ENCODE data around the gene ABCD2. TPM values are rescaled to one million over a fixed set of nuclear protein-coding genes. Genes with fewer than 3 reads are reported as not detected.
"Not testable (repeated sequence)": the region's sequence is repeated elsewhere in the genome, so short reads cannot be mapped to it uniquely, and the experiment has no call there.

The ABCD2 gene
- total RNA-seq, 1 donor from 2014 or later, result 0.34 TPM

DNA sequence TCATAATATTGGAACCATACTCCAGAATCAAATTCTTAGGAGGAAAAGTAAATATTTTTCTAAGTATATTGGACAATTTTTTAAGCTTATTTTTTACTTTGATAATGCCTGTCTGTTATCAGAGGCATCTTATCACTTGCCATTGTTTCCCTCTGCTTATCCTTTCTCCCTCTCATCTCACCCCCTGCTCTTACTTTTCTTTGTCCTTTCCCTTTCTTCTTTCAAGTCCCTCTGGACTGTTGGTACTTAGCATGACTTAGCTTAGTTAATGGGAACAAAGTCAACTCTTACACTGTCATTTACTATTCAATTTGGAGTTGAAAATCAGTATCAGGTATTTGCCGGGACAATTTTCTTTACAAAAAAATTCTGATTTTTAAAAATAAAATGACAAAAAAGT is 45.2 kb downstream of the ABCD2 start:
- DNase-seq (ENCODE audit: low spot score in 2 of 2, unreplicated experiment in 2 of 2), result no peak
- H3K4me3 Mint-ChIP-seq, result no peak overlapping the region
- H3K9me3 Mint-ChIP-seq, result peaks cover 8% of the 10 kb centered on the region
- no peaks in the 10 kb centered on the region for H3K36me3 Mint-ChIP-seq
- H3K4me1 Mint-ChIP-seq, result no peaks in the 10 kb centered on the region
- no peak overlapping the region for H3K27ac Mint-ChIP-seq
- TF ChIP-seq, protein P1, sequence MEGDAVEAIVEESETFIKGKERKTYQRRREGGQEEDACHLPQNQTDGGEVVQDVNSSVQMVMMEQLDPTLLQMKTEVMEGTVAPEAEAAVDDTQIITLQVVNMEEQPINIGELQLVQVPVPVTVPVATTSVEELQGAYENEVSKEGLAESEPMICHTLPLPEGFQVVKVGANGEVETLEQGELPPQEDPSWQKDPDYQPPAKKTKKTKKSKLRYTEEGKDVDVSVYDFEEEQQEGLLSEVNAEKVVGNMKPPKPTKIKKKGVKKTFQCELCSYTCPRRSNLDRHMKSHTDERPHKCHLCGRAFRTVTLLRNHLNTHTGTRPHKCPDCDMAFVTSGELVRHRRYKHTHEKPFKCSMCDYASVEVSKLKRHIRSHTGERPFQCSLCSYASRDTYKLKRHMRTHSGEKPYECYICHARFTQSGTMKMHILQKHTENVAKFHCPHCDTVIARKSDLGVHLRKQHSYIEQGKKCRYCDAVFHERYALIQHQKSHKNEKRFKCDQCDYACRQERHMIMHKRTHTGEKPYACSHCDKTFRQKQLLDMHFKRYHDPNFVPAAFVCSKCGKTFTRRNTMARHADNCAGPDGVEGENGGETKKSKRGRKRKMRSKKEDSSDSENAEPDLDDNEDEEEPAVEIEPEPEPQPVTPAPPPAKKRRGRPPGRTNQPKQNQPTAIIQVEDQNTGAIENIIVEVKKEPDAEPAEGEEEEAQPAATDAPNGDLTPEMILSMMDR (IDR thresholded peaks at IDR 0.05; ENCODE audit: unreplicated experiment), result no peak
- no peaks in the 10 kb centered on the region for H3K27me3 Mint-ChIP-seq (ENCODE audit: low read depth)

DNA sequence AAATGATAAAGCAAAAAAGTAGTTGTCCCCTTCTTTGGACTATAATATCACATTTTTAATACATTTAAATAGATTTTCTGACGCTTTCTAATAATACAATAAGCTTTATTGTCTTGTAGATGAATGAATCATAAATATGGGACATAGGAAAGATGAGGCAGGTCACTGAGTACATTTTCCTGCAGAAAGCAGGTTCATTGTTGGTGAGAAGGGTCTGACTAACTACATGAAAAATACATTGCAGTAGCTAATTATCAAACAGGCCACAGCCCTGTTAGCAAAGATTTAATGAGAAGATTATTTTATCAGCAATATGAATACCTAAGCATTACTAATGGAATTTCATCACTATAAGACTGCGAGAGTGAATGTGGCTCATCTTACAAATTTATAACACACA is 45.6 kb downstream of the ABCD2 start:
- Mint-ChIP-seq H3K9me3 (peaks cover 8% of the 10 kb centered on the region), H3K36me3 (no peaks in the 10 kb centered on the region), H3K27me3 (ENCODE audit: low read depth) (no peaks in the 10 kb centered on the region), H3K27ac (no peak overlapping the region), H3K4me1 (no peaks in the 10 kb centered on the region), H3K4me3 (no peak overlapping the region)
- no peak for DNase-seq (ENCODE audit: low spot score in 2 of 2, unreplicated experiment in 2 of 2)
- TF ChIP-seq, protein P1 (IDR thresholded peaks at IDR 0.05; ENCODE audit: unreplicated experiment), result no peak

DNA sequence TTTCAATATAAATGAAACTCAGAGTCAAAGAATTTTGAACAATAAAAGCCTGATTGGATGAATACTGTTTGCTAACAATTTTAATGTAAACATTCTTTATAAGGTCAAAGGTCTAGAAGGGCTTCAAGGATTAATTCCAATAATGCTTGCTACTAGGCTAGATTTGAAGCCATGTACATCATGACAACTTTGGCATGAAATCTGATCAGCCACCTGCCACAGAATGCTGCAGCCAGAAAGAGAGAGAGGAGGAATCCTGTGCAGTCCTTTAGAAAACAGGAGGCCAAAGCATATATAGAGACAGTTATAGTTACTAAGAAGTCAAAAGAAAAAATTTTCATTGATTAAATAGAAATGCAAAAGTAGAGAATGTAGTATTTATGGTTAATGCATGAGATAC is 47.1 kb downstream of the ABCD2 start:
- Mint-ChIP-seq H3K27ac (no peak overlapping the region), H3K36me3 (no peaks in the 10 kb centered on the region), H3K4me3 (no peak overlapping the region), H3K4me1 (no peaks in the 10 kb centered on the region), H3K27me3 (ENCODE audit: low read depth) (no peaks in the 10 kb centered on the region), H3K9me3 (peaks cover 12% of the 10 kb centered on the region)
- DNase-seq (ENCODE audit: low spot score in 2 of 2, unreplicated experiment in 2 of 2), result no peak
- TF ChIP-seq, protein P1 (IDR thresholded peaks at IDR 0.05; ENCODE audit: unreplicated experiment), result no peak

DNA sequence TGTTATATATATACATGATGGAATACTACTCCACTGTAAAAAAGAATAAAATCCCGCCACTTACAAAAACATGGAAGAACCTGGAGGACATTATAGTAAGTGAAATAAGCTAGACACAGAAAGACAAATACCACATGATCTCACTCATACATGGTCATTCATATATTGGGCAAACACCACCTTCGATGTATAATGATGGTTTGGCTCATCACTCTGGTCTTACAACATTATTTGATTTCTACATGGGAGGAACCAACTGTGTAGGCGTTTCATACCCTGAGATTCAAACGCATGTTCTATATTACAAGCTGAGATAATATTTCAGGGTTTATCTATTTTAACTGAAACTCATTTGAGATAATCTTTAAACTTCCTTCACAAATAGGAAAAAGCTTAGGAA is 48.3 kb downstream of the ABCD2 start:
- no peak overlapping the region for H3K27ac Mint-ChIP-seq
- no peaks in the 10 kb centered on the region for H3K4me1 Mint-ChIP-seq
- no peaks in the 10 kb centered on the region for H3K27me3 Mint-ChIP-seq (ENCODE audit: low read depth)
- no peaks in the 10 kb centered on the region for H3K36me3 Mint-ChIP-seq
- TF ChIP-seq, protein P1 (IDR thresholded peaks at IDR 0.05; ENCODE audit: unreplicated experiment), result no peak
- peaks cover 19% of the 10 kb centered on the region for H3K9me3 Mint-ChIP-seq
- DNase-seq (ENCODE audit: low spot score in 2 of 2, unreplicated experiment in 2 of 2), result no peak
- no peak overlapping the region for H3K4me3 Mint-ChIP-seq

DNA sequence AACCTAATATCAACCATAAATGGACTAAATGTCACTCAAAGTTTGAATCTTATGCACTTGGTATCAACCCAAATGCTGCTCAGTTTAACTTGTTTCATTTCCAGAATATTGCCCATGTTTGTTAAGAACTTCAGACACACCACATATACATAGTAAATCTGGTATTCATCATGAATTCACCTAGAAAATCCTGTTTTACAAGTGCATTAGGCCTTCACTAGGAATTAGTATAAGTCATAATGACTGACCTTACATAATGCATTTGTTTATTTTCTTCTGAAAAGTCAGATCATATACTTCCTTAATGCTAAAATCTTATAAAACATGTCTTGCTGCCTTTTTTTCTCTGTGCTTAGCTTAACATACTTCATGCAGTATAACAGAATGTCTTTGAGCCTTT is 66.1 kb downstream of the ABCD2 start:
- TF ChIP-seq, protein P1 (IDR thresholded peaks at IDR 0.05; ENCODE audit: unreplicated experiment), result no peak
- H3K9me3 Mint-ChIP-seq, result peaks cover 11% of the 10 kb centered on the region
- no peak overlapping the region for H3K4me3 Mint-ChIP-seq
- H3K27me3 Mint-ChIP-seq (ENCODE audit: low read depth), result no peaks in the 10 kb centered on the region
- peaks cover 6% of the 10 kb centered on the region for H3K4me1 Mint-ChIP-seq
- no peak for DNase-seq (ENCODE audit: low spot score in 2 of 2, unreplicated experiment in 2 of 2)
- peaks cover 5% of the 10 kb centered on the region for H3K36me3 Mint-ChIP-seq
- H3K27ac Mint-ChIP-seq, result no peak overlapping the region

DNA sequence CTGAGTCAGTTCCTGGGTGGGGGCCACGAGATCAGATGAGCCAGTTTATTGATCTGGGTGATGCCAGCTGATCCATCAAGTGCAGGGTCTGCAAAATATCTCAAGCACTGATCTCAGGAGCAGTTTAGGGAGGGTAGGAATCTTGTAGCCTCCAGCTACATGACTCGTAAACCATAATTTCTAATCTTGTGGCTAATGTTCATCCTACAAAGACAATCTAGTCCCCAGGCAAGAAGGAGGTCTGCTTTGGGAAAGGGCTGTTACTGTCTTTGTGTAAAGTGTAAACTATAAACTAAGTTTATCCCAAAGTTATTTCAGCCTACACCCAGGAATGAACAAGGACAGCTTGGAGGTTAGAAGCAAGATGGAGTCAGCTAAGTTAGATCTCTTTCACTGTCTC is 75.4 kb downstream of the ABCD2 start:
- not testable (repeated sequence) for H3K27me3 Mint-ChIP-seq (ENCODE audit: low read depth); H3K27ac Mint-ChIP-seq; H3K4me3 Mint-ChIP-seq; H3K36me3 Mint-ChIP-seq; H3K4me1 Mint-ChIP-seq; H3K9me3 Mint-ChIP-seq; DNase-seq (ENCODE audit: low spot score in 2 of 2, unreplicated experiment in 2 of 2)
